HG03025 (cell line): ENCODE measurements around the gene PLCH1.
"Not testable (repeated sequence)": the region's sequence is repeated elsewhere in the genome, so short reads cannot be mapped to it uniquely, and the experiment has no call there.

Experiments
- ATAC-seq: cut with Tn5 transposase; IDR thresholded peaks from one replicate; pipeline ENCODE4 v1.9.1; 2021; ENCODE audit warnings: mild to moderate bottlenecking, moderate library complexity; ENCODE audit not compliant: unreplicated experiment, low FRiP score

Gene PLCH1

DNA sequence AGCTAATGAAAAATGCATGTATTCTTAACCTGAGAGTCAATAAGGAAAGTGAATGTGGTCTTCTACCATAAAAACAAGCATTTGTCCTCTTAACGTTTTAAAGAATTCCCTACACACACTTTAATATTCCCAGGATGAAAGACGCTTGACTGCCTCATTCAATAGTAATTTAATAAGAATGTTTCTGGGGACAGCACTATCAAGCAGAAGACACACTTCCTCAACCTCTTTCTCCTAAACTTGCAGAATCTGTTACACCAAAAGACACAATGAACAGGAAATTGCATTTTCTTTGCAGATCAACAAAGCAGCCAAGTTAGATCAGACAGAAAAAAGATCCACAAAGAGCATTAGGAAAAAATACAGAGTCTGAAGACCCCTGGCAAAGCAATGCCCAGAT, 97.7 kb downstream of the PLCH1 start:
- ATAC-seq, result no peak

DNA sequence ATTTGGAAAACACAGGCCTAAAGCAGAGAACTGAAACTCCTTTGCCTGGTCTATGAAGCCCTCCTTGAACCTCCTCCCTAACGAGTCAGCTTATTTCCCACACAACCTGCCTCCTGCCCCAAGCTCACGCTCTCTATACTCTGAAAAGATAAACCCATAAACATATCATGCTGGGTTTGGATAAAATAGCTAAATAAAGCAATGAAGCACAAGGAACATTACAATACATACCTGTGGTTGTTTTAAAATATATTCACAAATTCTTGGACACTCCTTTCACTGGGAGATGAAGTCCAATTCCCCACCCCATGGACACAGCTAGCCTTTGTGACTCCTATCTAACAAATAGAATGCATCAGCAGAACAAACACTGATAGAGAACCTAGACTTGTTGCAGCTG, 98.2 kb downstream of the PLCH1 start:
- no peak for ATAC-seq

DNA sequence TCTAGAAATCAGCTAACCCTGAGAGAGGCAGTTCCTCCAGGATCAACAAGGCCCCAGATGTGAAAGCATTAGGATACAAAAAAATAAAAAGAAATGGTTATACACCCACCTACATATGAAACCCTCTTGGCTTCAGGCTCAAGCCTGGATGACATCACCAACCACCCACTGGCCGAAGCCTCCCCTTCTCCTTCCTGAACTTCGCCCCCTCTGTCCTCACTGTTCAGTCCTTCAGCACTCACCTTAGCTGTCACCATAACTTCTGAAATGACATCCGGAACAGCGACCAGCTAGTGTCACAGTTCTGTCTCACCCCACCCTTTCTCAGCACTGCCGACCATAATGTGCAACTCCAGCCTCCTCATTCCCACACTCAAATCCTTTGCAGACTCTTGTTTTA, 98.7 kb downstream of the PLCH1 start:
- ATAC-seq, result no peak

DNA sequence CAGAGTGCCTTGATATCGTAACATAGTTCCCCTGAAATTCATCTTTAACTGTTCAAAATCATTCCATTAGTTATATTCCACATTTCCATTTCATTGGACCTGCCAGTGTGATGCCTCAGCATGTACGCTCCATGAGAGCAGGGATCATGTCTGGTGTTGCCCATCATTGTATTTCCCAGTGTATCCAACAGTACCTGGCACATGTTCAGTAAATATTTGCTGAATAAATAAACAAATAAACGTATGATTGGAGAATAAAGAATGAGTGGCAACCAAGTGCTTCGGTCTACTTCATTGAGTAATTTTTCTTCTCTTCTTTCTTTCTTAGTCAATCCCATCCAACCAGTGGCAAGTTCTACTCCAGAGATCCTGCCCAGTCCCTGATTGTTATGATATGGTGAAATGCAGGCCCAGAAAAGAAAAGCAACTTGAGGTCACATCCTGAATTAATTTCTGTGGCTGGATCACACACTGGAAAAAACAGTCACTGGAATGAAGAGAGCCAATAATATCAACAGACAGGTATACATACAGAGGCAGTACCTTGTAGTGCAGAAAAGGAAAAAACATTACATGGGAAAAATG, 101.2 kb downstream of the PLCH1 start:
- no peak for ATAC-seq

DNA sequence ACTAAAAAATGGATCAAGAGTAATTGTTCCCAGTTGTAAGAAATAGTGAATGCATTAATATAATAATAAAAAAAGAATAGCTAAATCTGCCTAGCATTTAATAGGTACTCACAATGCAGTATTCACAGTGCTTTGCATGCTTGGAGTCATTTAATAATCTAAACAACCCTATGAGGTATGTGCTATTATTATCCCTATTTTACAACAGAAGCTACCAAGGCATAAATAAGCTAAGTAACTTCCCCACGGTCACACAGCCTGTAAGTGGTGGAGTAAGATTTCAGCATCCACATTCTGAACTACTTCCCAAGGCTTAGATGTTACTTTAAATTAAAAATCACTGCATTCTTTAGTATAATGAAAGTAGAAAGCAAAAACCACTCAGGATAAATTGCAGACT, 102.9 kb downstream of the PLCH1 start:
- no peak for ATAC-seq

DNA sequence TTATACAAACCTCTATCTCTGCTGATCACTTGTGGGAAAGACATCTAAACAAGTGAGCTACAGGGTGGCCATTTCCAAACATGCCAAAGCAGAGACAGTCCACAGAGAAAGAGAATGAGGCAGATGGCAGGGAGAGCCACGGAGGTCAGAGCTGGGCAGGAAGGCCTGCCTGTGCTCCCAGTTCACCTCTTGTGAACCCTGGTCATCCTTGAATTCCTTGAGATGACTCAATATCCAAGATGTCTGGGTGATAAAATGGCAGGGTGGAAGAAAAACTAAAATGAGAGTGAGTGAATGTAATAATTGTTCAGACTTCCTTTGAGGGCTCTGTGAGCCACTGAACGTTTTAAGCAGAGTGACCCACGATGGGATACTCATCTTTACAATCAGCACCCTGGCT, 104.8 kb downstream of the PLCH1 start:
- ATAC-seq, result no peak

DNA sequence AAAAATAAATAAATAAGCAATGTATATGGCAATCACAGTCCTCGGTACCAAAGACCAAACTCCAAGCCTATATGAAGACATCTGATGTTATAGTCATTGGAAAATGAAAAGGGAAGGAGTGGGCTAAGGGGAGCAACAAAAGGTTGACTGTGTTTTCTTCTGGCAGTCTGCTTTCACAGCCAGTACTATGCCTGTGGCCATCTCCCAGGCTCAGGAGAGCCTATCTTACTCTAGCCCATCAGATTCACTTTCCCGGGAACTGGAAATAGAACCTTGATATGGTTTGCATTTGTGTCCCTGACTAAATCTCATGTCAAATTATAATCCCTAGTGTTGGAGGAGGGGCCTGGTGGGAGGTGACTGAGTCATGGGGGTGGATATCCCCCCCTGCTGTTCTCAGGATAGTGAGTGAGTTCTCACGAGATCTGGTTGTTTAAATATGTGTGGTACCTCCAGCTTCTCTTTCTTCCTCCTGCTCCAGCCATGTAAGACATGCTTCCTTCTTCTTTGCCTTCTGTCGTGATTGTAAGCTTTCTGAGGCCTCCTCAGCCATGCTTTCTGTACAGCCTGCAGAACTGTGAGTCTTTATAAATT, 105.3 kb downstream of the PLCH1 start:
- ATAC-seq, result no peak

DNA sequence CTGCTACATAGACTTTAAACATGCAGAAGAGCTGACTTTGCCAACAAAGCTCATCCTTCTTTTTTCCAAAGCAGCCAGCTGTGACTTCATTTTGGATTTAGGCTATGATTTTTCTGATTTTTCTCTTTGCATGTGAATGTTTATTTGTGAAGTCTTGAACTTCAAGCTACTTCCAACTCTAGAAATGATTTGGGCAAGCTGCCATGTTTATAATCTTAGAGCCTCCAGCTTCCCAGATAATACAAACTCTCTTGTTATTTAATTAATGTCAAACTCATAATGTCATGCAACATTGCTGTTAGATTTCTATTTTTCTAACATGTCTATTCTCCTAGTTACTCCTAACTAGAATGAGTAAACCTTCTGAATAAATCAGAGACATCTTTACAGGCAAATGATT, 106.4 kb downstream of the PLCH1 start:
- ATAC-seq, result not testable (repeated sequence)

DNA sequence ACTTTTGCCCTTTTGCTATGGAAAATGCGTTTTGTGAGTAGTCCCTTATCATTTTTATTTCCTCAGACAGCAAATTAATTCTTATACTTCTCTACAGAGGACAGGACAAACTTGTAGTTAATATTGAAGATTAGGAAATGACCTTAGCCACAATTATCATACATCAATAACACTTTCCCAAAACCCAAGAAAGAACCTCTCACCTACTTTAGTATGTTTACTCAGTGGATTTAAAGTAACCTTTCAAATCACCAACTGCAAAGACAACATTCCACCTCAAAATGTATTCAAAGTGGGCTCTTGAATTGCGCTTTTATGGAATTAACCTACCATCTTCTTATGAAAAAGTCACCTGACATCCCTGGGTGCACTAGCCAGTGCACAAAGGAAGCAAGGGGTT, 107.3 kb downstream of the PLCH1 start:
- ATAC-seq, result no peak

DNA sequence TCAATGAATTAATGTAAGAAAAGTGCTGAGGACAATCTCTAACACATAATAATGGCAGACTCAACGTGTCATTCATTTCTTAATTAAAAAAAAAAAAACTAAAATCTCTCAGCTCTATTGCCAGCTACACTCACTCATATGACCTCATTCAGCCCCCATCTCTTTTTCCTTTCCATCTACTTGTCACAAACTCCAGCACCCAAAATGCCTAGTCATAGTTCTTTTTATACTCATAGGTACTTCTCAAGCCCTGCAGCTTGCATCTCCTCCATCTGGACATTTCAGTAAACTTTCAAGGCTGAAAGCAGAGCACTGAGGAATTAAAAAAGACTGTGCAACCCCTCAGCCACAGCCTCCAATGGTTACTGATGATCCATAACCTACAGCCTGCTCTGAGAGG, 109.8 kb downstream of the PLCH1 start:
- ATAC-seq, result no peak

DNA sequence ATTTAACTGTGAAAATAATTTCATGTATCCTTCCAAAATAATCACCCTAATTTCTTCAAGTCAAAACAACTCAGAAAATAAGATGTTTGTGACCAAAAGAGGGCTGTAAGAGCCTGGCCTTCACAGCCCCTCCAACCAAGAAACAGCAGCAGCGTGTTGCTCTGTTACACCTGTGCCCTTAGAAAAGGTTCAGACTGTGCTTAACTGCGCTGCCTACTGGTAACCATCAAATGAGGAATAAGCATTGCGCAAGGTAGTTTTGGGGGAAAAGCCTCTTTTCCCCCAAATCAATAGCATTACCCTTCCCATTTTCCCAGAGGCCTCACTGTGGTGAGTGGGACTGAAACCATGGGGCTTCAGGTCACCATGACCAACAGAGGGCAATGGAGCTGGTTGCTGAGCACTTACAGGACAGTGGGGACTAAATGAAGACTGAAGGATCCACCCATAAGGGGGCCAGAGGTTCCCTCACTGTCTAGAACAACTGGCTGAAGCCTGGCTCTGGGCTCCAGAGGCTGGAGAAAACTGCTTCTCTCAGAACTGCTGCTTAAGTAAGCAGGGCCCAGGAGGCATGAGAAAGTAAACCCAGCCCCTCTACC, 110.7 kb downstream of the PLCH1 start:
- no peak for ATAC-seq

DNA sequence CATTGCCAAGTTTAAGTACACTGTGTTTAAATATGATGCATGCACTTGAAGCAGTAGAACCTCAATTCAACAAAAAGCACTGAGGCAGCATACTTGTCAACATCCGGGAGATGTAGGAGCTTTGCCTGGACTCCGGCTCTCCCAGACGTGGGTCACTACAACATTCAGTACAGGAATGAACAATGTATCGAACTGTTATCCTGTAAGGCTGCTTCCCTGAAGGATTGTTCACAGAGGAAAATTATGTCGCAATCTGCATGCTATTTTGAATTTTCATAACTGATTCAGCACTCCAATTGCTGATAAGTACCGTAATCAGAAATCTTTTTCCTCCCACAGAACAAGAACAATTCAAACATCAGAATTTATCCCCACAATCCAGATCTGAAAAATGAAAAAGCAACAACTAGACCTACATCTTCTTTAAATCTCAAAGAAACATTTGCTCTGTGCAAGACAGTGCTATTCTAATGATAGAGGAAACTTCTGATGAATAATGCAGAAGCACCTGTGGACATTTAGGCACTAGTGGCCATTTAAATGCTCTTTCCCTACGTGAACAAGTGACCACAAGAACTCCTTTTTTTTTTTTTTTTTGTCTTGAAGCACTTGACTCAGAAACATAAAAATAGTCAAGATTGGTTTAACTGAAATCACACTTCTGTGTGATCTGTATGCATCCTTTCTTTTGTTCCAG, 113.4 kb downstream of the PLCH1 start:
- ATAC-seq, result no peak

DNA sequence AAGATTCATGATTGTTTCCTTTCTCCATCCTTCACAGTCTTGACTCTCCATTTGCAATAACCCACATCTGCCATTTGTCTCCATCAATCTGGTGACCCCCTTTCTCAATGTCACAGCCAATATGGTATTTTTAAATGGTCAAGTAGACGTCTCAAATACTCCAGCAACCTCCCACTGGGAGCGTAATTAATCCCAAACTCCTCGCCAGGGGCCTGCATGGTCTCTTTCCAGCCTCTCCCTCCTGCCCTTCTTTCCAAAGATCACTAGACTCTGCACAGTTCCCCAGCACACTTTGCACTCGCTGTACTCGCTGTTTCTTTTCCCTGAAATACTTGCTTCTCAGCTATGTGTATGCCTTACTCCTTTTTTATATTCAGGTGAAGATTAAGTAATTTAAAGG, 115.3 kb downstream of the PLCH1 start:
- ATAC-seq, result no peak

DNA sequence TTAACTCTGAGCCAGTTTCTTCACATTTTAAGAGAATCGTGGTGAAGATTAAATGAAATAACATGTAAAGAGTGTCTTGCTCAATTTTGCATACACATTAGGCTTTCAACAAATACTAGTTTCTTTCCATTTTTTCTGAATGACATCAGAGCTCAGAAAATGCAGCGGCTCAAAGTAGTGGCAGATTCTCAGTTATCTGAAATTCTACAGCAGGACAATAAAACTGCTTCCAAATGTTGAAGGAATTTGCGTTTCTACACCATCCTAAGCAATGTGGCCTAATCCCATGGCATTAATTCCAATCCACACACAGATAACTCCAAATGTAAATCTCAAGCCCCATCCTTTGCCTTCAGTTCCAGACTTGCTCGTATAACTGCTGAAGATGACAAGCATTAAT, 115.8 kb downstream of the PLCH1 start:
- ATAC-seq, result no peak

DNA sequence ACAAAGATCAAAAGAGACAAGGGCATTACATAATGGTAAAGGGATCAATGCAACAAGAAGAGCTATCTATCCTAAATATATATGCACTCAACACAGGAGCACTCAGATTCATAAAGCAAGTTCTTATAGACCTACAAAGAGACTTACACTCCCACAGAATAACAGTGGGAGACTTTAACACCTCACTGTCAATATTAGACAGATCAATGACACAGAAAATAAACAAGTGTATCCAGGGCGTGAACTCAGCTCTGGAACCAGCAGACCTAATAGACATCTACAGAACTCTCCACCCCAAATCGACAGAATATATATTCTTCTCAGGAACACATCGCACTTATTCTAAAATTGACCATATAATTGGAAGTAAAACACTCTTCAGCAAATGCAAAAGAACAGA, 122.2 kb downstream of the PLCH1 start:
- ATAC-seq, result not testable (repeated sequence)

DNA sequence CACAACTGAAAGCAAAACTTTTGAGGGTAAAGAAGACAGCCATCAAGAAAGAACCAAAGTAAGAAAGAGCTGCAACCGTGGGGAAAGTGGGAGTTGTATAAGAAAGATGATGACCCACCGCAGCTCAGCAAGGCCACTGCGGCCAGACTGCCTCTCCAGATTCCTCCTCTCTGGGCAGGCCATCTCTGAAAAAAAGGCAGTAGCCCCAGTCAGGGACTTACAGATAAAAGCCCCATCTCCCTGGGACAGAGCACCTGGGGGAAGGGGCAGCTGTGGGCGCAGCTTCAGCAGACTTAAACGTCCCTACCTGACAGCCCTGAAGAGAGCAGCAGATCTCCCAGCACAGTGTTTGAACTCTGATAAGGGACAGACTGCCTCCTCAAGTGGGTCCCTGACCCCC, 124.3 kb downstream of the PLCH1 start:
- ATAC-seq, result not testable (repeated sequence)

DNA sequence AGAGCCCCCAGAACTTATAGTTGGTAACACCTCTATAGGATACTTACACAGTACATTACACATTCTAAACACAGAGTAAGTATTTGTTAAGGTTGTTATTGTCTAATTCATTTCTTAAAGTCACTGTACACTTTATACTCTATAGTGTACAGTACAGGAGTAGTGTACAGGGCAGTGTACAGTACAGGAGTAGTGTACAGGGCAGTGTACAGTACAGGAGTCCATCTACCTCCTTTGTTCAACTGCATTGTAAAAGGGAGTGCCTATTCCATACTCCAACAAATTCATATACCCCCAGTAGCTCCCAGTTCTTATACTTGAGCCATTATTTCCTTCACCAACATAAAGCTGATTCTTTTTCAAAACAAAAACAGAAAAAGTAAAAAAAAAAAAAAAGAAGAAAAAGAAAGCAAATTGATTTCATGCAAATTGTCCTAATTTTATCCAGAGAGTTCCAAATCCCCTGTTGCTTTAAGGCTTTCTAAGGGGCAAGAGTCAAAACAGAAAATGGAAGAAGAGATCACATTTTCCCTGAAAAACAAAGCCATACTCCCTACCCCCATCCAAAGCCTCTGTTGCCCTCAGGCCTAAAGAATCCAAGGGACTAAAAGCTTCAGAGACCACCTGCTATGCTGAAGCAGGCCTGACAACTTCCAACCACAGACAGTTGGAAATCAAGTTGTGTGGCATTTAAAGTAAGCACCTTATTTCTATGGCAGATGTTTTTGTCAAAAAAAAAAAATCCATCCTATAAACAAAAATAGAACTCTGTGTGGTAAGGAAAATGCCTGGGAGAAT, 125.6 kb downstream of the PLCH1 start:
- ATAC-seq, result no peak

DNA sequence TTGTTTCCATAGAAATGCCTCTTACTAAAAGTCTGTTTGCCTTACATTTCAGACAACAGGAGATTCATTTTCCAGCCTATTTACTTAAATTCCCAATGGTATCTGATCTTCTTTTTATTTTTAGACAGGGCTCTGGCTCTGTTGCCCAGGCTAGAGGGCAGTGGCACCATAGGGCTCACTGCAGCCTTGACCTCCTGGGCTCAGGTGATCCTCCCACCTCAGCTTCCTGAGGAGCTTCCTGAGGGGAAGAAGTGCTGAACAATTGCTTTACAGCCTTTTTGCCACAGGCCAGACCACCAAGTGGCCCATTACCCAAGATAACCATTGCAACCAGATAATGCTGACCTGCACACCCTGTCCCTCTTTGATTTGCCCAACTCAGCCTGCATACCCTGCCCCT, 126.3 kb downstream of the PLCH1 start:
- no peak for ATAC-seq

DNA sequence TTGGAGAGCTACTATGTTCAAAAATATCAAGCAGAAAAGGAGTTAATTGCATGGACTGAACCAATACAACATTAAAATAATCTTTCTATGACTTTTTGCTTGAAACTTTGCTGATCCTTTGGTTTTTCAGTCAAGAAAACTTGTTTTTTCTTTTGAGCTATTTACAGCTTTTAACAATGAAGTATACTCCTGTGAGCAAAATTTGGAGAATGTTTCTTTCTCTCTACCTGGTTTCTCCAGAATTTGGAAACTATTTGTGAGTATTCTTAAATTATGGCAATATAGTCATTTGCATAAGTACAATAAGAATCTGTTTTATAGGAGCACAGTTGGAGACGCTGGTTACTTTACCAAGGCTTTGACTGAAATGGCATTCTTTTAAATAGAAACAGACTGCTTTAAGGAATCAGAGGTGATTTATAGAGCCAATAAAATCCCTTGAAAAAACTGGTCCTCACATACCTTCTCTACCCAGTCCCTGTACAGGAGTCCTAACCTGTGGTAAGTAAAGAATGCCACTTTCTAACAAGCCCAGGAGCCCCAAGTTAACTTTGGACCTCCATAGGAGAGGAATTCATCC, 127.4 kb downstream of the PLCH1 start:
- ATAC-seq, result no peak

DNA sequence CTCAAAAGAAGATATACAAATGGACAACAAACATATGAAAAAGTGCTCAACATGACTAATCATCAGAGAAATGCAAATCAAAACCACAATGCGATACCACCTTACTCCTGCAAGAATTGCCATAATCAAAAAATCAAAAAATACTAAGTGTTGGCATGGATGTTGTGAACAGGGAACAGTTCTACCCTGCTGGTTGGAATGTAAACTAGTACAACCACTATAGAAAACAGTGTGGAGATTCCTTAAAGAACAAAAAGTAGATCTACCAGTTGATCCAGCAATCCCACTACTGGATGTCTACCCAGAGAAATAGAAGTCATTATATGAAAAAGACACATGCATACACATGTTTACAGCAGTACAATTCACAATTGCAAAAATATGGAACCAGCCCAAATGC, 129.7 kb downstream of the PLCH1 start:
- ATAC-seq, result not testable (repeated sequence)

DNA sequence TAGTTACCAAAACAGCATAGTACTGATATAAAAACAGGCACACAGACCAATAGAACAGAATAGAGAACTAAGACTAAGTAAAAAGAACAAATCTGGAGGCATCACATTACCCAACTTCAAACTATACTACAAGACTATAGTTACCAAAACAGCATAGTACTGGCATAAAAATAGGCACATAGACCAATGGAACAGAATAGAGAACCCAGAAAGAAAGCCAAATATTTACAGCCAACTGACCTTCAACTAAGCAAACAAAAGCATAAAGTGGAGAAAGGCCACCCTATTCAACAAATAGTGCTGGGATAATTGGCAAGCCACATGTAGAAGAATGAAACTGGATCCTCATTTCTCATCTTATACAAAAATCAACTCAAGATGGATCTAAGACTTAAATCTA, 130.5 kb downstream of the PLCH1 start:
- not testable (repeated sequence) for ATAC-seq
